Measurements from ENCODE around the gene IL1R2.

Gene IL1R2

DNA sequence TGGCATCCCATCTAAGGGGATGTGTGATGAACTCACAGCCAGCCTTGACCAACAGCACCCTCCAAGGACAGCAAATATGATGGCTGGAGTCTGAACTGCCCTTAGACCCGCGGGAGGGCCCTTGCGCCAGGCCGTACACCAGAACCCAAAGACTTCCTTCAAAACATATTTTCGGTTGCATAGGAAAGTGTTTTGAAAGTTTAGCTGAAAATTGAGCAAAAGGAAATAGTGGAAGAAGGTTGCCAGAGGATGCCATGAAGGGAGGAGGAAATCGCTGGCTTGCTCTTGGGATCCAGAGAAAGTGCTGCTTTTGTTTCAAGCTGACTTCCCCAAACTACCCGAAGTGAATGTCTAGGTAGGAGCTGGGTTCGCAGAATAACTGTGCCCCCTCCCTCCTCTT is 61.3 kb downstream of the IL1R2 start:
- in situ Hi-C loops (cut with HindIII; ENCODE audit: low sequenced_read_pairs): no loop called here
- TF ChIP-seq, protein P1, sequence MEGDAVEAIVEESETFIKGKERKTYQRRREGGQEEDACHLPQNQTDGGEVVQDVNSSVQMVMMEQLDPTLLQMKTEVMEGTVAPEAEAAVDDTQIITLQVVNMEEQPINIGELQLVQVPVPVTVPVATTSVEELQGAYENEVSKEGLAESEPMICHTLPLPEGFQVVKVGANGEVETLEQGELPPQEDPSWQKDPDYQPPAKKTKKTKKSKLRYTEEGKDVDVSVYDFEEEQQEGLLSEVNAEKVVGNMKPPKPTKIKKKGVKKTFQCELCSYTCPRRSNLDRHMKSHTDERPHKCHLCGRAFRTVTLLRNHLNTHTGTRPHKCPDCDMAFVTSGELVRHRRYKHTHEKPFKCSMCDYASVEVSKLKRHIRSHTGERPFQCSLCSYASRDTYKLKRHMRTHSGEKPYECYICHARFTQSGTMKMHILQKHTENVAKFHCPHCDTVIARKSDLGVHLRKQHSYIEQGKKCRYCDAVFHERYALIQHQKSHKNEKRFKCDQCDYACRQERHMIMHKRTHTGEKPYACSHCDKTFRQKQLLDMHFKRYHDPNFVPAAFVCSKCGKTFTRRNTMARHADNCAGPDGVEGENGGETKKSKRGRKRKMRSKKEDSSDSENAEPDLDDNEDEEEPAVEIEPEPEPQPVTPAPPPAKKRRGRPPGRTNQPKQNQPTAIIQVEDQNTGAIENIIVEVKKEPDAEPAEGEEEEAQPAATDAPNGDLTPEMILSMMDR (IDR thresholded peaks at IDR 0.05; ENCODE audit: low read depth, low read length): no peak
- no peak for DNase-seq (ENCODE audit: low read depth, low spot score)
- no peak overlapping the region for H3K4me3 ChIP-seq (ENCODE audit: low read depth, low read length)

DNA sequence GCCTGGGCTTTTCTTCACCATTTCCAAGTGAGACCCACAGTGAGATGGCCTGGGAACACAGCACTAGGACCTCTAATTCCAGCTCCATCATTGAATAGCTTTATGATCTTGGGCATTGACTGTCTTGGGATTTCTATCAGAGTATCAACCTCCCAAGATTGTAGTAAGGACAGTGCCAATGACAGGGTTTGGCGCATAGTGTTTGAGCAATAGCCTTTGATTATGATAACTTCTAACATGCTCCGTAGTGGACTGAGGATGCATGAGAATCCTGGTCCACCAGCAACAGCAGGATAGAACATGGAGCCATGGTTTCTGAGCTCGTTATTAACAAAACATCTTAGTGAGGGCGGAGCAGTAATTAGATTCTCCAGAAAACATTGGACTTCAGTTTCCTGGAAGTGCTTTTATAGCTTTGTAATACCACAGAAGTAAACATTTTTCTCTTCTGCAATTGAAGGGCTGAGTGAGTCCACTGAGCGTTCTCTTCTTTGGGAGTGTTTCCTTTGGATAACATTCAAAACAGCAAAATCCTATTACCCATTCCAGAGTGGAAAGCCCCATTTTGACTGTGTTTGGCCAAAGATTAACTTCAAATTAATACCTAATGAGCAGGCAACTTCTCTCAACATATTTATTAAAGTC is 63.7 kb downstream of the IL1R2 start:
- in situ Hi-C loops (cut with HindIII; ENCODE audit: low sequenced_read_pairs): no loop called here
- TF ChIP-seq, protein P1 (IDR thresholded peaks at IDR 0.05; ENCODE audit: low read depth, low read length): no peak
- no peak overlapping the region for H3K4me3 ChIP-seq (ENCODE audit: low read depth, low read length)
- DNase-seq (ENCODE audit: low read depth, low spot score): peak; percentile 68

DNA sequence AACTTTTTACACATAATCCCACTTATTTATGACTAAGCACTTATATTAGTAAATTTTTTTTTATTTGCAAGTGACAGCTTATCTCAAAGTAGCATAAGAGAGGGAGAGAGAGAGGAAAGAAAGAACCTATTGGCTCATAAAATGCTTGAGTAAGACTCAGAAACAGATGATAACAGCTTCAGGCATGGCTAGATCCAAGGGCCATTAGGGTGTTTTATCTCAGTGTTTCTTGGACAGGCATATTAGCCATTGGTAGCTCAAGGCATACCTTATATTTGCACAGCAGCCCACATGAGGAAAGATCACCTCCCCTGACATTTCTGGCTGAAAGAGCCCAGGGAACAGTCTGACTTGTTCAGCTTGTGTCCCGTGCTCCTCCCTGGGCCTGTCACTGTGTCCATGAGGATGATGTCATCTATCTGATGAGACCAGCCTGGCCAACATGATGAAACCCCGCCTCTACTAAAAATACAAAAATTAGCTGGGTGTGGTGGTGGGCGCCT is 64.4 kb downstream of the IL1R2 start:
- TF ChIP-seq, protein P1 (IDR thresholded peaks at IDR 0.05; ENCODE audit: low read depth, low read length): no peak
- DNase-seq (ENCODE audit: low read depth, low spot score): no peak
- no peak overlapping the region for H3K4me3 ChIP-seq (ENCODE audit: low read depth, low read length)
- in situ Hi-C loops (cut with HindIII; ENCODE audit: low sequenced_read_pairs): no loop called here

DNA sequence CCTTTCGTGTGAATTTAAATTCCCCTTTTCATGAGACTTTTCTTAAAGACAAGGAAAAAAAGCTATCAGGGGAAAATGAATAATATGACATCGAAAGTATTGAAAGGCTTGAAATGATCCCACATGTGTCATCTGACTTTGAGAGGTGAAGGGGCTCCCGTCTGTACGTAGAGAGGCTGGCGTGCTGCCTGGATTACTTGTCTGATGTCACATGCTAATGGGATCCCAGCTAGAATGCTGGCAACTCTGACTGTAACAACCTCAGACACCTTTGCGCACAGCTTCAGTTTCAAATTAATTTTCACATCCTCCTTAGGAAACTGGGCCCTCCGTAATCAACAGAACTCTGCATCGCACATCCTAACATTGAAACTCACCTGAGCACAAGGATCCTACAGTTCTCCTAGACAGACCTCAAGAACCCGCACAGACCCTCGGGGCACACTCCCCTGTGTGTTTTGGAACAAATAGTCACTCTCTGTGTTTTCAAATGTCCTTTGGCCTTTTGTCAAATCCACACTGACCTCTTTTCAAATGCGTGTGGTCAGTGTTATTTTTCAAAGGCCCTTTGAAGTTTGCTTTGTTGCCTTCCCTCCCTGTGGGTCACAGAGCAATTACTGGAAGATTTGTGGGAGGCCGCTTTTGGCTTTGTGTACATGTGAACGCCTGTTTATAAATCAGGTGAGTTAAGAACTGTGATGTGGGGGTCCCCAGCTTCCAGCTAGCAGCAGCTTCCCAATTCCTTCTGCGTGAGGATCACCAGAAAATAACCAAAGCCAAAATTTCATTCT is 65.9 kb downstream of the IL1R2 start:
- H3K4me3 ChIP-seq (ENCODE audit: low read depth, low read length): no peak overlapping the region
- TF ChIP-seq, protein P1 (IDR thresholded peaks at IDR 0.05; ENCODE audit: low read depth, low read length): no peak
- peak; percentile 90 for DNase-seq (ENCODE audit: low read depth, low spot score)
- in situ Hi-C loops (cut with HindIII; ENCODE audit: low sequenced_read_pairs): no loop called here

DNA sequence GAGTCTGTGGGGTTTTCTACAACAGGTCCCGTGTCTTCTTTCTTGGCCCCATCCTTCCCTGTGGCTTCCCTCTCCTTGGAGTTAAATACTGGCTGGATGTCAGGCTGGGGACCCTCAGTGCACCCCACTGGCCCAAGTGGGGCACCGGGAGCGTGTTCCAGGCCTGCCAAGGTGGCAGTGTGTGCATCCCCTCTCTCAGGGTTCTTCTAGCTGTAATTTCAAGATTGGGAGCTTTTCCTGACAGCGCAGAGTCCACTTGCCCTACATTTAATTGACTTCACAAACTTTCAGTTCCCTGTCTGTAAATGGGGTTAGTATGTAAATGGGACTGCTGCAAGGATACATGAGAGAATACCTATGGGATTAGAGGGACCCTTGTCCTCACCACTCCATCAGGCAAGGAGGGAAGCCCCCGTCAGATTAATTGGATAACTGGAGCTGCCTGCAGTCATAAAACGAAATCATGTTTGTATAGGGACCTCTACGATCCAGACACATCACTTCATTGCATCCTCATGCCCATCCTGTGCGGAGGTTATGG is 66.6 kb downstream of the IL1R2 start:
- in situ Hi-C loops (cut with HindIII; ENCODE audit: low sequenced_read_pairs): no loop called here
- no peak for DNase-seq (ENCODE audit: low read depth, low spot score)
- no peak overlapping the region for H3K4me3 ChIP-seq (ENCODE audit: low read depth, low read length)
- TF ChIP-seq, protein P1 (IDR thresholded peaks at IDR 0.05; ENCODE audit: low read depth, low read length): no peak

DNA sequence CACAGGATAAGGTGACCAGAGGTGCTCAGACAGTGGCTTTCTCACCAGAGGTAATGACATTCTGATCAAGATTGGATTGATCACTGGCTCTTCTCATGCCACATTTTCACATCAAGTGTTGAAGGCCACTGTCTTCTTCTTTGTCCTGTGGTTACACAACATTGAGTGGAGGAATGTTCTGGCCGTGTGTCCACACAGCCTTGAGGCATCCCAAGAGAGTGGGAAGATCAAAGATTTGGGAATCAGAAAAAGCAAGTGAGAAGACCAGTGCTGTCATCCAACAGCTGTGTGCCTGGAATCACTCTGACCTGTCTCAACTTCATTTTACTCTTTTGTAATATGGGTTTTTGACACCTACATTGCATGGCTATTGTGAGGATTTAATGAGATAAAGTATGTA is 67.4 kb downstream of the IL1R2 start:
- H3K4me3 ChIP-seq (ENCODE audit: low read depth, low read length): no peak overlapping the region
- no peak for DNase-seq (ENCODE audit: low read depth, low spot score)
- TF ChIP-seq, protein P1 (IDR thresholded peaks at IDR 0.05; ENCODE audit: low read depth, low read length): no peak
- in situ Hi-C loops (cut with HindIII; ENCODE audit: low sequenced_read_pairs): no loop called here

Measured in astrocyte of the spinal cord (primary cell).